Left ventricle myocardium inferior (tissue), 1 donor: ENCODE measurements around the gene REEP5. TPM values are rescaled to one million over a fixed set of nuclear protein-coding genes. Genes with fewer than 3 reads are reported as not detected.

Experiments used
- DNase-seq: peaks from one replicate; pipeline ENCODE4 v3.0.0-alpha.2; 2020
- H3K27ac ChIP-seq: fragments of 200-600 bp; replicated peaks from 2 replicates; pipeline ENCODE4 v1.8.0; 2021
- H3K27me3 ChIP-seq: fragments of 200-600 bp; 2 replicates; pipeline ENCODE4 v1.8.0; 2021; ENCODE audit warnings: low read depth
- H3K36me3 ChIP-seq: fragments of 200-600 bp; 2 replicates; pipeline ENCODE4 v1.8.0; 2021
- H3K4me1 ChIP-seq: fragments of 200-600 bp; 2 replicates; pipeline ENCODE4 v1.8.0; 2021
- H3K4me3 ChIP-seq: fragments of 200-600 bp; 2 replicates; pipeline ENCODE4 v1.8.0; 2021; ENCODE audit warnings: mild to moderate bottlenecking, moderate library complexity
- H3K9me3 ChIP-seq: fragments of 200-600 bp; replicated peaks from 2 replicates; pipeline ENCODE4 v1.8.0; 2021
- CTCF ChIP-seq: fragments of 200-600 bp; IDR thresholded peaks from 2 replicates; pipeline ENCODE4 v1.8.0; 2021; ENCODE audit warnings: antibody characterized with exemption, mild to moderate bottlenecking, borderline replicate concordance
- intact Hi-C: fragments of 100-400 bp; cut with micrococcal nuclease; formaldehyde crosslinking; loops from one replicate; pipeline ENCODE4 v1.11.0; 2022
- total RNA-seq: library from RNA; stranded (reverse); fragmentation: NEBNext Ultra II Directional; extraction: Animal tissue kit (Norgen Biotek cat#: 25700); gene quantifications from one replicate; pipeline ENCODE4 v1.2.1, GENCODE V29; 2021
- donor health status: DM: no; HTN: yes; CAD: no; lungs with severe emphysema.

Gene REEP5
- total RNA-seq, 1 donor from 2014 or later: 137 TPM

- Histone ChIP-seq H3K27me3 (no peaks in the 10 kb centered on the region), H3K9me3 (no peaks in the 10 kb centered on the region), H3K27ac (no peak overlapping the region), H3K4me1 (peaks cover 22% of the 10 kb centered on the region), H3K36me3 (no peaks in the 10 kb centered on the region), H3K4me3 (no peak overlapping the region)
- no peak for DNase-seq
- no peak for TF ChIP-seq CTCF
- intact Hi-C loops: no loop called here
These were observed 34.6 kb upstream of the REEP5 start for GRCh38 chr5:112956606-112957005.

DNA sequence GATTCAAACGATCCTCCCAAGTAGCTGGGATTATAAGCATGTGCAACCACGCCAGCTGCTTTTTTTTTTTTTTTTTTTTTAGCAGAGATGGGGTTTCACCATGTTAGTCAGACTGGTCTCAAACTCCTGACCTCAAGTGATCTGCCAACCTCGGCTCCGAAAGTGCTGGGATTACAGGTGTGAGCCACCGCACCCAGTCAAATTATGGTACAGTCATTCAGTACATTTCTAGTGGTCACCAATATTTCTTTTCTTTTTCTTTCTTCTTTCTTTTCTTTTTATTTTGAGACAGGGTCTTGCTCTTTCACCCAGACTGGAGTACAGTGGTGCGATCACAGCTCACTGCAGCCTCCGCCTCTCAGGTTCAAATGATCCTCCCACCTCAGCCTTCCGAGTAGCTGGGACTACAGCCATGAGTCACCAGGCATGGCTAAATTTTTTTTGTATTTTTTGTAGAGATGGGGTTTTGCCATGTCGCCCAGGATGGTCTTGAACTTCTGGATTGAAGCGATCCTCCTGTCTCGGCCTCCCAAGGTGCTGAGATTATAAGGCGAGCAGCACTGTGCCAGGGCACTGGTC, 29.2 kb upstream of the REEP5 start:
- no peak for DNase-seq
- Histone ChIP-seq H3K9me3 (no peaks in the 10 kb centered on the region), H3K4me1 (no peaks in the 10 kb centered on the region), H3K36me3 (no peaks in the 10 kb centered on the region), H3K27ac (no peak overlapping the region), H3K27me3 (no peaks in the 10 kb centered on the region), H3K4me3 (no peak overlapping the region)
- TF ChIP-seq CTCF: no peak
- intact Hi-C loops: no loop called here

- DNase-seq: no peak
- TF ChIP-seq CTCF: no peak
- Histone ChIP-seq H3K9me3 (no peaks in the 10 kb centered on the region), H3K27ac (no peak overlapping the region), H3K4me3 (no peak overlapping the region), H3K27me3 (no peaks in the 10 kb centered on the region), H3K4me1 (no peaks in the 10 kb centered on the region), H3K36me3 (no peaks in the 10 kb centered on the region)
- intact Hi-C loops: no loop called here
These were observed 26.4 kb upstream of the REEP5 start for GRCh38 chr5:112948458-112948857.

GRCh38 chr5:112940670-112941069, 18.6 kb upstream of the REEP5 start:
- H3K27me3 ChIP-seq: no peaks in the 10 kb centered on the region
- no peak for TF ChIP-seq CTCF
- no peaks in the 10 kb centered on the region for H3K9me3 ChIP-seq
- intact Hi-C loops: no loop called here
- H3K36me3 ChIP-seq: no peaks in the 10 kb centered on the region
- DNase-seq: no peak
- no peak overlapping the region for H3K4me3 ChIP-seq
- H3K27ac ChIP-seq: no peak overlapping the region
- H3K4me1 ChIP-seq: no peaks in the 10 kb centered on the region

GRCh38 chr5:112938286-112938685, 16.3 kb upstream of the REEP5 start:
- no peak for DNase-seq
- intact Hi-C loops: no loop called here
- Histone ChIP-seq H3K36me3 (no peaks in the 10 kb centered on the region), H3K4me1 (no peaks in the 10 kb centered on the region), H3K9me3 (no peaks in the 10 kb centered on the region), H3K27me3 (no peaks in the 10 kb centered on the region), H3K4me3 (no peak overlapping the region), H3K27ac (no peak overlapping the region)
- TF ChIP-seq CTCF: no peak

GRCh38 chr5:112935675-112936074, 13.6 kb upstream of the REEP5 start:
- Histone ChIP-seq H3K36me3 (no peaks in the 10 kb centered on the region), H3K4me3 (no peak overlapping the region), H3K4me1 (peaks cover 12% of the 10 kb centered on the region), H3K27ac (no peak overlapping the region), H3K9me3 (no peaks in the 10 kb centered on the region), H3K27me3 (no peaks in the 10 kb centered on the region)
- TF ChIP-seq CTCF: no peak
- DNase-seq: no peak
- intact Hi-C loops: no loop called here
